GM19324 (cell line): Measurements from ENCODE around the gene AVP.

Experiments used
- ATAC-seq: cut with Tn5 transposase; IDR thresholded peaks from one replicate; pipeline ENCODE4 v1.9.1; 2021; ENCODE audit warnings: mild to moderate bottlenecking, moderate library complexity; ENCODE audit not compliant: unreplicated experiment, low FRiP score

Gene AVP

DNA sequence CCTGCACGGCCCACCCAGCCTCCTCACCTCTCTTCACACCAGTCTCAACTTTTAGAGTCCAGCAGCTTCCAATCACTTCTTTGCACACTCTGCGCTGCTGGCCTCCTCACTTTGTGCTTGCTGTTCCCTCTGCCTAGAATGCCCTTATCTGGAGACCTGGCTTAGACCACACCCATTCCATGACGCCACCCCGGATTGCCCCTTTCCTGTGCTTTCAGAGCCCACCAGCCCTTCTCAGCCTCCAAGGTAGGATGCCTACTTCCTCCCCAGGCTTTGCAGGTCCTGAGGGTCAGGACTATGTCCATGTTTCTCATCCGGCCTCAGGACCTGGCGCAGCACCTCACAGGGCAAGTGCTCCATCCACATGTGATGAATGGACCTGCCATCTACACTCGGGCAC lies 27.0 kb upstream of the AVP start:
- no peak for ATAC-seq

DNA sequence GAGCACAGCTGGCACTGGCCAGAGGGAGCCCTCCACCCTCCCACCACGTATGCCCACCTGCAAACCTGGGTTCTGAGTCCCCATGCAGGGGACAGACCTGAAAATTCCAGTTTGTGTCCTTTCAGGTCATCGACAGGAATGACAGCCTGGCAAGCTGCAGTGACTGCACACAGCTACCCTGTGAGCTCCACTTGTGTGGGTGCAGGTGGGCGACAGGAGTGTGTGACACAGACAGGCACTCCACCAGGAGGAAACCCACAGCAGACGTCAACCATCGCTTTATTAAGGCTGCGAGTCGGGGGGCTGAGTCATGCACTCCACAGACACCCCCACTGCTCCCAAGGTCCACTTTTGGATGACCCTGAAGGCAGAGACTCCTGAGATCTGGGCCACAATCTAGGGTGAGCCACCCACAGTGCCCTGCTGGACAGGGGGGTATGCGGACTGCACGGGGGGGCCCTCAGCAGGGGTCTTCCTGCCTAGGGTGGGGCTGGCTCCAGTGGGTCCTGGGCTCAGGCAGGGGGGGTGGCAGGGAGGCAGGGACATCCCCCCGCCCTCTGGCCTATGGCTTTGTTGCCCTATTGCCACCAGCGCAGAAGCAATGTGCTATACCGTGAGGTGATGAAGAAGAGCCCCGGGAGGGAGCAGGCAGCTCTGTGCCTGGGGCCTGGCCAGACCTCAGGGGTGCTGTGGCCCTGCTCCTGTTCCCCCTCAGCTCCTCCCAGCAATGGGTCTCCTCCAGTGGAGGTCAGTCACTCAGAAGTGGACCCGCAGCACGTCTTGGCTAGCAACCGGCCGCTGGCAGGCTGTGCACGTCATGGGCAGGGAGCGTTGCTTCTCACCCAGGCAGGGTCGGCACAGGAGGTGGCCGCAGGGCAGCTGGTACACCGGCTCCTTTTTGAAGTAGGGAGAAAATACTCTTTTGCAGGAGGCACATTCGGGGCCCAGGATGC lies 25.1 kb upstream of the AVP start:
- no peak for ATAC-seq

DNA sequence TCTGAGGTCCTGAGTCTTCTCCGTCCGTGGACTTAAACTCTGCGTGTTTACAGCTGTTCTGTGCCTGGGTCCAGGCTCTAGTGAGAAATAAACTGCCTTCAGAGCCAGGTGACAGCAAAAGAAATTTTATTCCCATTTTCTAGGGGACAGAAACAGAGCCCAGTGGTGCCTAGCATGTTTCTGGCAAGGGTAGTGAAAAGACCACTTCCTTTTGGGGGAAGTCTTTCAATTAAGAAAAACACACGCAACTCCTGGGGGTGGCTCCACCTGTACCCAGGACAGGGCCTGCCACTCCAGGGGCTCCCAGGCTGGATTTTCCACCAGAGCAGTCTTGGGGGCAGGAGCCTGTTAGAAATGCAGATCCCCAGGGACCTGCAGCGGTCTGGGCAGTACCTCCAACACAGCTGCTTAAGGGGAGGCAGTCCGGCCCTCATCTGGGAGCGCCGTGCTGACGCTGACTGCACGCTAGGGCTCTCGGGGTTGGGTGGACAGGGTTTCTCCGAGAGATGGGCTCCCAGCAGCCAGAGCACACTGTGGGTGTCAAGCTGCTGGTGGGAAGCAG lies 23.0 kb upstream of the AVP start:
- no peak for ATAC-seq

DNA sequence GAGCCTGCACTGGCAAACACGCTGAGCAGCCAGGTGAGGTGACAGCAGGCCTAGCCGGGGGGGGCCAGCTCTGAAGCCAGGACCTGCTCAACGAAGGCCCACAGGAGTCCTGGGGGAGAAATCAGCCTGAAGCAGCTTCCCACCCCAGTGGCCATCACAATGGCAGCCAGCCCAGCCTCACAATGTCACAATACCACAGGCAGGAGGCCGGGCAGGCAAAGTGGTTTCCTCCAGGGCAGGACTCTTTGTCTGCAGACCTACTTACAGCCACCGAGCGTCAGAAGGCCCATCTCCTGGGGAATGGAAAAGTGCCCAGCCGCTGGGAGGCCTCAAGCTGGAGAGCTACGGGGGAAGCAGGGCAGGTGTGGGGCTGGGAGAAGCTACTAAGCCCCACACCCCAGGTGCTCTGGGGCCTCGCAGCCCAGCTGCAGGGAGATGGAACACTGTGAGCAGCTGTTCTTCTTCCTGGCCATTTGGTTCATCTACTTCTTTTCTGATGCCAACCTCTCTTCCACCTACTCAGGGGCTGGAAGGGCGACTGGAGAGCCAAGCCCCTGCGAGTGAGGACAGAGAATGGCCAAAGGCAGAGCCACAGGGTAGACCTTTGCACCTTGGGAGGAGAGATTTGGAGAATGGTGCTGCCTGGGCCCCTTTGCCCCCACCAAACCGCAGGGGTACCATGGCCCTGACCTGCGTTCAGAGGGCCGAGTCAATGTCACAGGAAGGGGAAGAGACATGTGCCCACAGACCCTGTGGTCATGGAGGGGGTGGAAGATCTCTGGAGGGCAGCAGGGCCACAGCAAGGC lies 22.3 kb upstream of the AVP start:
- no peak for ATAC-seq

DNA sequence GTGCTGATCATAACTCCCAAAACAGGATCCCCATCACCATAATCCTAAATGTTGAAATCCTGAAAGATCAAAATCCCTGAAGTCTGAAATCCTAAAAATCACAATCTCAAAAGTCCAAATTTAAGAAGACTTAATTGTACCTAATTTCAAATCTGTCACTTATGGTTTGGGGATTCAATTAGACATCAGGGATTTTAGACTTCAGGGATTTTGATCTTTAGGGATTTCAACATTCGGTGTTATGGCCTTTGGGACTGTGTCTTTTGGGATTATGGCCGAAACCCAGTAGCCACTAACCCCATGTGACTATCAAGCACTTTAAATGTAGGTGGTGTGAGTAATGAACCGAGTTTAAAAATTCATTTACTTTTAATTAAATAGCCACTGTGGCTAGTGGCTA lies 21.7 kb upstream of the AVP start:
- ATAC-seq = no peak

DNA sequence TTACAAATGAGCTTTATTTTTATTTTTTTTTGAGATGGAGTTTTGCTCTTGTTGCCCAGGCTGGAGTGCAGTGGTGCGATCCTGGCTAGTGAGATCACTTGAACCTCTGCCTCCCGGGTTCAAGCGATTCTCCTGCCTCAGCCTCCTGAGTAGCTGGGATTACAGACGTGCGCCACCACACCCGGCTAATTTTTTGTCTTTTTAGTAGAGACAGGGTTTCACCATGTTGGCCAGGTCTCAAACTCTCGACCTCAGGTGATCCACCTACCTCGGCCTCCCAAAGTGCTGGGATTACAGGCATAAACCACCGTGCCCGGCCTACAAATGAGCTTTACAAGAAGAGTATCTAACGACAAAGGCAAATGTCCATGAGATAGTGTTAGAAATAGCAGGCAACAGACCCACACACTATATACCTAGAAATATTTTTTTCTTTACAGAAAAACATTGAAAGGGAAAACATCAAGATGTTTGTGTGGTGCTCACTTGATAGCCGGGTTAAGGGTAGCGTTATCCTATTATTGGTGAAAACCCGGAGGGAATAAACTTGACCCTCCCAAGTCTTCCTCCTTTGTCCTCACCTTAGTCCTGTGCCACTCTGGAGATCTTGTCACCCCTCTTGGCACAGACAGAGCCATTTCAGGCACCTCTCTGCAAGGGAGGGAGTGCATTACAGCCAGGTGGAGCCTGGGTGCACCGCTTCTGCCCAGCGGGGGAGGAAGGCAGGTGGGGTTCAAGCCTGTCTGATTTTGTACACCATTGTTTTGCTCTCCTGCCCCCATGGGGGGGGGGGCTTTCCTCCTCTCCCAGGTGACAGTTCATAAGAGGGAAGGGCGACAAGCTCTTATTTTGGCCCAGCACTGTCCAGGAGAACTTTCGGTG lies 21.0 kb upstream of the AVP start:
- ATAC-seq = no peak

DNA sequence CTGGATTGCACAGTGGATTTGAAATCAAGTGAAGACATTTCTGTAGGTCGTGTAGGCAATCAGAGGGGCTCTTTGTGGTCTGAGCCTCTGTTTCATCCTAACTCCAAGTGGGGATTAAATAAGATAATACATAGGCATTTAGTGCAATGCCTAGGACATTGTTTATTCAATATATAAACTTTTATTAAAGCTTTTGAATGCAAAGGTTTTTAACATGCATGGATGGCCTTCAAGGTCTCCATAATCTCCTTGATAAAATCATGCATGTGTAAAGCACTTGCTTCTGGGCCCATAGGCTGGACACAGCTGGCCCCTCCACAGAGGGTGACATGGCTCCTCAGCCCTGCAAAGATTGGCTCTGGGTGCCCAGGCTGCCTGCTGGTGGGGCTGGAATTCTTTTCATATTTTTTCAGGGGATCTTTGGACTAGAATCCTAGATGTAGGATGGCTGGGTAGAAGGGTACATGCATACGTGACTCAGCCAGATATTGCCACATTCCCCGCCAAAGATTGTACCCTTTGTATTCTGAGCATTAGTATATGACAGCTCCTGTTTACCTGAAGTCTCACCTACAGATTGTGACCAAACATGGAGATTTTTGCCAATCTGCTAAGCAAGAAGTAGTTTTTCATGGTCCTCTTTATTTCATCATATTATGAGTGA lies 19.0 kb upstream of the AVP start:
- no peak for ATAC-seq

DNA sequence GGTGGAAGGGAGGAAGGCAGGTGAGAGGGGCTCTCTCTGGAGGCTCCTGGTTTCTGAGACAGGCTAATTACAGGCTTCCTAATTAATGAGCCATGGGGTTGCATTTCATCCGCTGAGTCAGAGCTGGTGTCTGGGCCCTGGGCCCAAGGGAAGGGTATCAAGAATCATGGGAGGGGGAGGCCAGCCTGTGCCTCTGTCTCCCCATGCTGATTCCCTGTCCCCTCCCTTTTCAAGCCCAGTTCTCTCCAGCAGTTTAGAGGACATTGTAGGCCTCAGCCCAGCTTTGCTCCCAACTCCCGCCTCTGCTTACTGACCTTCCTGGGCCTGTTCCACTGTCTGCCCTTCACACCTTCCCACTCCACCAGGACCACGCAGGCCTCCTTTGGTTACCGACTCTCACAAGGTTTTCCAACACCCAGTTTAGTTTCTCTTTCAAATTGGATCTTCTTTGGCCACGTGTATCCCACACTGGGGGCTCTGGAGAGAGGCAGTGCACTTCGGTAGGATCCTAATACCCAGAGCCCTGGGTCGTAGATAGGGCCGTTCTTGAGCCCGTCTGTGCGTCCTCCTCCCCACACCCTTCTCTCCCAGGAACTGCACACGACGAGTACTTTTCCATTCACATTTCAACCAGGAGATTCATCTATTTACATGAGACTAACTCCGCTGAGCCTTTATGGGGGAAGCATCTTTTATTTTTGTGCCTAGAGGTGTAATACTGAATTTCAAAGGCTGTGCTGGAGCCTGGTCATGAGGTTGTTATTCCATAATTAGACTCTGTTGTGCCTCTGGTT lies 18.2 kb upstream of the AVP start:
- no peak for ATAC-seq

DNA sequence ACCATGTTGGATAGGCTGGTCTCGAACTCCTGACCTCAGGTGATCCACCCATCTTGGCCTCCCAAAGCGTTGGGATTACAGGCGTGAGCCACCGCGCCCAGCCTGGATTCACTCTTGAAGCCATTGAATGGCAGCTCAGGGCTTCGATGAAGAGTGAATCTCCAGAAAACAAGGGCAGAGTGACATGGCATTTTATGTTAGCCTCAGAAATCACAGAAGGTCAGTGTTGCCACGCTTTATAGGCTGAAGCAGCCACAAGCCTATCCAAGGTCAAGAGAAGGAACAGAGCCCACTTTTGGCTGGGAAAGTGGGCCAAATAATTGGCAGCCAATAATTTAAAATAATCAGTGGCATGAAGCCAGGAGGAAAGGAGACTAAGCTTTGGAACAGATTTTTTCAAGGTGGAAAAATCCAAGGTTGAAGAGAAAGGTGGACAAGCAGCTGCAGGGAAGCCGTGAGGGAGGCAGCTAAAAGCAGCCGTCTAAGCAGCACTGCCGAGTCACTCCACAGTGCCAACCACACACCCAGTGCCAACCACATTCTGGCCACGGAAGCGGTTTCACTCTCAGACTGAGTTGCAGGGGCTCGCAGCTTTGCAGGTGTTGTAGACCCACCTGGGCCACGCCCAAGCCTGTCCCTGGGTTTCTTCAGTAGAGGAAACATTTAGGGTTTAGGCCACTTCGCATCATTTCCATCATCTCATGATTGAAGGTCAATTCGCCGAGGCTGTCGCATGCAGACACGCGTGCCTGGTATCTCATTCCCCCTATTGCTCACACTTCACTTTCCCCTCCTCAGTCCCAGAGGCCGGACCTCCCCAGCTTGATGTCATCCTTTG lies 17.4 kb upstream of the AVP start:
- ATAC-seq = no peak

DNA sequence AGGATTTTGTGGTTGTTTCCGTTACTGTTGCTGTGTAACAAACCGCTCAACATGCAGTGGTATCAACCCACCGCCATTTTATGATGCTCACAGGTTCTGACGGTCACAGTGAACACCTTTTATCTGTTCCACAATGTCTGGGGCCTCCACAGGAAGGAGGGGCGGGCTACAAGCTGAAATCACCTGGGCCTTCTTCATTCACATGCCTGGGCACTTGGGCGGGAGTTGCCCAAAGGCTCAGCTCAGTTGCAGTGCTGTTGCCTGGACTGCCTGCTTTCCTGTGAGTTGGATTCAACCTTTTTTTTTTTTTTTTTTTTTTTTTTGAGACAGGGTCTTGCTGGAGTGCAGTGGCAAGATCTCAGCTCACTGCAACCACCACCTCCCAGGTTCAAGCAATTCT lies 16.7 kb upstream of the AVP start:
- no peak for ATAC-seq

DNA sequence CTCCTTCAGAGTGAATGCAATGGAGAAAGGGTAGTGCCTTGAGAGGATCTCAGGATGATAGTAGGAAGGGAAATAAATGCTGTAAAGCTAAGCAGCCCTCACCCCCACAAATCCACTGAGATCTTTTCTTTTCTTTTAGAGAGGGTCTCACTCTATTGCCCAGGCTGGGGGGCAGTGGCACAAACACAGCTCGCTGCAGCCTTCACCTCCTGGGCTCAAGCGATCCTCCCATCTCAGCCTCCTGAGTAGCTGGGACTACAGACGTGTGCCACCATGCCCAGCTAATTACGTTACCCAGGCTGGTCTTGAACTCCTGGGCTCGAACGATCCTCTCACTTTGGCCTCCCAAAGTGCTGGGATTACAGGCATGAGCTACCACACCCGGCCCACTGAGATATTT lies 16.0 kb upstream of the AVP start:
- no peak for ATAC-seq

DNA sequence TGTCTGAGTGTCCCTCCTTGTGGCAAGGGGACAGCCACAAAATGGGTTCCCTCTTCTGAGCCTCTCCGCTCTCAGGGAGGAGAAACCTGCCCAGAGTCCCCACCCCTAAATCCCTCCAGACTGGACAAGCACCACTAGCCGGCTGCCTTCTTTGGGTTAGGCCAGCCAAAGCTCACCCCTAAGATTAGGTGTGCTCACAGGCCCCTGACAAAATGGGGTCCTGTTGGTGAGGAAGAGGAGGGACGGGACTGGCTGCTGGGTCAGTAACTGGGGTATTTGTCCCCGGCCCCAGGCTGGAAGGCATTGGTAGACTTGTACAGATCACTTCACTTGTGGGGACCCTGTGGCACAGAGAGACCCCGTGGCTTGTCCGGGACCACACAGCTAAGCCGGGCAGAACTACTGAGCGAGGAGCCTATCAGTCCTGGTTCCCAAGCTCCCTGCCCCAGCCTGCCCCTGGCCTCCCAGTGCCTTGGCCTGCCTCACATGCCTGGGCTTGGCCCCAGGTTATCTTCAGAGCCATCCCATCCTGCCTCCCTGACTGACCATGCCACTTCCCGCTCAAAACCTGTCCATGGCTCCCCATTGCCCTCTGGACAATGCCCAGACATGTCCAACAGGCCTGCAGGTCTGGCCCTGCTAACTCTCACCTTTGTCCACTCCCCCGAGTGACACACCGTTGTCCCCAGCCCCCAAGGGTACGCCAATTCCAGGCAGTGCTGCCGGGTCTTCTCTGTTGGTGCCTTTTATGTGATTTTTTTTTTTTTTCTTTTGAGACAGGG lies 10.5 kb upstream of the AVP start:
- no peak for ATAC-seq

DNA sequence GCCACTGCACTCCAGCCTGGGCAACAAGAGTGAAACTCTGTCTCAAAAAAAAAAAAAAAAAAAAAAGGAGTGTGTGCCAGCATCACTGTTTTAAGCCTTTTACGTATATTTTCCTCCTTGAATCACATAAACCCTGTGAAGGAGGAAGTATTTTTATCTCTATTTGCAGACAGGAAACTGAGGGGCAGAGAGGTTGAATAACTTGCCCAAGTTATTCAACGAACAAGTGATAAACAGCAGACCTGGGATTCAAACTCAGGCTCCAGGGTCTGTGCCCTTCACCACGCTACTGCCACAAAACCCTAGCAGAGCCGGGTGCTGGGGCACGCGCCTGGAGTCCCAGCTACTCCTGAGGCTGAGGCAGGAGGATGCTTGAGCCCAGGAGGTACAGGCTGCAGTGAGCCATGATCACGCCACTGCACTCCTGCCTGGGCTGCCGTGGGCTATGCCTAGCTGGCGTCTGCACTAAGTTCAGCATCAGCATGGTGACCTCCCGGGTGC lies 9.4 kb upstream of the AVP start:
- no peak for ATAC-seq

DNA sequence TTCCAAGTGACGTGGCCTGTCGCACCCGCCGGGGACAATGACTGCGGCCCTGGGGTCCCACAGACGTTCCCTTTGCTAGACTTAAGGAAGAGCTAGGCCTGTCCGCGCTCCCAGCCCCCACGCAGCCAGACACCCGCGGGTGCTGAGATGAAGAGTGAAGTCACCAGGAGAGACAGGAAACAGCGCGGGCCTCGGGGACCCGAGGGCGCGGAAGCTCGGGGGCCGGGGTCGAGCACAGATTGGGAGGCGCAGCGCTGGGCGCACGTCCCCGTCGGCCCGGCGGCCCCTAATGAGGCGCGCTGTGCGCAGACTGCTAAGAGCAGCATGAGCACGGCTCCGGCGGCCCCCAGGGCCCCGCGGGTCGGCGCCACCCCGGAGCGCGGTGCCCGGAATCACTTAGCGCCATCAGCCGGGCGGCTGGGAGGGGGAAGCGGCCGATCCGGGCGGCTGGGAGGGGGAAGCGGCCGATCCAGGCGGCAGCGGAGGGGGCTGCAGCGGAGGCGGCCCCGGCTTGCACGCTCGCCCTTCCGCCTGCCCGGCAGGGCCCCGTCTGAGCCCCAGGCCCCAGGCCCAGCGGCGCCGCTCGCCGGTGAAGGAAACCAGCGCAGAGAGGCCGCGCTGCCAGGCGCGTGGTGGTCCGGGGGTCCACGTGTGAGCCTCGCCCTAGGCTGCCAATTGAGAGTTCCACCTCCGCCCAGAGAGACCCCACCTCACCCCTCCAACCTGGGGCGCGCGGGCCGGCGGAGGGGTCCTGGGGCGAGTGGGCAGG lies 8.3 kb upstream of the AVP start:
- ATAC-seq = no peak

DNA sequence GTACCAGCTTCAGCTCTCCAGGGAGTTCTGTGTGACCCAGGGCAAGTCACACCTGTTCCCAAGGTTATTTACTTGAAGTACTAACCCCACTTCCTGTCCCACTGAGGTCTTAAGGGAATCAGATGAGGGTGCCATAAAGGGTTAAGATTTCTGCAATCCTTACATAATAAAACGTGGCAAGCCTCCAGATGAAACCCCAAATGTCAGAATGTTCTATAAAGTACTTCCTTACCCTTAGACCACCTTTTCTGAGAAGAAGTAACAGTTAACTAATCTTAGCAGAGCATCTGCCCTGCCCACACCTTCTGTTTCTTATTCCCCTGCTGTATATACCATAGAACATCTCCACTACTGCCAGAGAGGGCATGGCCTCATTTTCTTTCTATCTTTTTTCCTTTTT lies 6.0 kb upstream of the AVP start:
- ATAC-seq = no peak

DNA sequence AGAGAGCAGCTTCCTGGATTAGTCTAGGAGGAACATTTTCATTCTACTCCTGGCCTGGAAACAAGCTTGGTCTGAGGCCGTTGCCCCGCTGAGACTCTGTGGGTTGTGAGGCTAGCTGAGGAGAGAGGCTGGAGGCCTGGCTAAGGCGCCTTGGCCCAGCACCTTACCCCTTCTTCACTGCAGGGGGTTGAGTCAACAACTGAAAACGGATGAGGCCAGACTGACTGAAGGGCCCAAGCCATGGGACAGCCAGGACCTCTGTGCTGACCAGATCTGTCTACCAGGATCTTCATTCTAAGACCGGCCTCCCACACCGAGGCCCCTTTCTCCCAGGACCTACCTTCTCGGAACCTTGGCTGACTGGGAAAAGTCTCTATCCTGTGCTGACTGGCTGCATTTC lies 3.5 kb upstream of the AVP start:
- ATAC-seq = no peak
